IPS-NIHi11 (cell line): Measurements from ENCODE around the gene USP40.

Experiments used
- DNase-seq: peaks from one replicate; pipeline ENCODE4 v3.0.0; 2012; ENCODE audit warnings: mixed read lengths, low spot score

Gene USP40

GRCh38 chr2:233551491-233551890 is 15.1 kb downstream of the USP40 start:
- no peak for DNase-seq

- DNase-seq, result no peak
Observed at GRCh38 chr2:233546774-233547173, 19.8 kb downstream of the USP40 start.

GRCh38 chr2:233546101-233546500 is 20.5 kb downstream of the USP40 start:
- no peak for DNase-seq

- DNase-seq, result no peak
Observed at GRCh38 chr2:233544200-233544610, 22.4 kb downstream of the USP40 start.

GRCh38 chr2:233542507-233542906 is 24.1 kb downstream of the USP40 start:
- DNase-seq, result no peak

- no peak for DNase-seq
Observed at GRCh38 chr2:233538741-233539140, 27.8 kb downstream of the USP40 start.

GRCh38 chr2:233535271-233535670 is 31.3 kb downstream of the USP40 start:
- no peak for DNase-seq

GRCh38 chr2:233532971-233533370 is 33.6 kb downstream of the USP40 start:
- no peak for DNase-seq

GRCh38 chr2:233531955-233532354 is 34.6 kb downstream of the USP40 start:
- peak; percentile 8 for DNase-seq

- DNase-seq, result no peak
Observed at GRCh38 chr2:233530381-233530780, 36.2 kb downstream of the USP40 start.

- DNase-seq, result no peak
Observed at GRCh38 chr2:233528182-233528581, 38.4 kb downstream of the USP40 start.

- no peak for DNase-seq
Observed at GRCh38 chr2:233525791-233526190, 40.8 kb downstream of the USP40 start.

- no peak for DNase-seq
Observed at GRCh38 chr2:233519787-233520611, 46.6 kb downstream of the USP40 start.

GRCh38 chr2:233513953-233514655 is 52.5 kb downstream of the USP40 start:
- DNase-seq, result no peak

- no peak for DNase-seq
Observed at GRCh38 chr2:233503947-233504637, 62.5 kb downstream of the USP40 start.

- DNase-seq, result no peak
Observed at GRCh38 chr2:233503481-233503880, 63.1 kb downstream of the USP40 start.

GRCh38 chr2:233501198-233502076 is 65.1 kb downstream of the USP40 start:
- DNase-seq, result no peak

GRCh38 chr2:233499928-233500327 is 66.7 kb downstream of the USP40 start:
- no peak for DNase-seq

- no peak for DNase-seq
Observed at GRCh38 chr2:233498126-233498525, 68.5 kb downstream of the USP40 start.

GRCh38 chr2:233497692-233498091 is 68.9 kb downstream of the USP40 start:
- DNase-seq, result no peak
